HFFc6 (cell line): ENCODE measurements around the gene OST4. TPM values are rescaled to one million over a fixed set of nuclear protein-coding genes. Genes with fewer than 3 reads are reported as not detected.

Source experiments
- DNase-seq: peaks from one replicate; pipeline ENCODE4 v3.0.0-alpha.2; 2018
- H3K27ac Mint-ChIP-seq: 2 replicates; pipeline ENCODE4 v1.8.0; 2020; ENCODE audit warnings: mild to moderate bottlenecking, mixed read lengths
- H3K27me3 Mint-ChIP-seq: 2 replicates; pipeline ENCODE4 v1.8.0; 2021; ENCODE audit warnings: mild to moderate bottlenecking, moderate library complexity, mixed read lengths; ENCODE audit not compliant: insufficient read depth
- H3K36me3 Mint-ChIP-seq: 2 replicates; pipeline ENCODE4 v1.8.0; 2021; ENCODE audit warnings: low read depth, mixed read lengths
- H3K4me1 Mint-ChIP-seq: 2 replicates; pipeline ENCODE4 v1.8.0; 2020; ENCODE audit warnings: low read depth, mixed read lengths
- H3K4me3 Mint-ChIP-seq: 2 replicates; pipeline ENCODE4 v1.8.0; 2020; ENCODE audit warnings: mild to moderate bottlenecking, moderate library complexity, mixed read lengths
- H3K9me3 Mint-ChIP-seq: 2 replicates; pipeline ENCODE4 v1.8.0; 2020; ENCODE audit warnings: mild to moderate bottlenecking, mixed read lengths
- CTCF ChIP-seq: fragments of 200-600 bp; sonication (generic); IDR thresholded peaks from 2 replicates; pipeline ENCODE4 v1.5.0; 2021; ENCODE audit warnings: antibody characterized with exemption, mild to moderate bottlenecking
- total RNA-seq, 6 experiments: library from RNA; stranded (reverse); fragmentation: NEBNext Ultra II Directional; extraction: Animal tissue kit (Norgen Biotek cat#: 25700); gene quantifications; 2 replicates in 1 of 6; 3 replicates in 5 of 6; pipeline ENCODE4 v1.2.3, GENCODE V29; 2021

Gene OST4
- total RNA-seq, 6 experiments from 2014 or later = 500 to 565 (median 548) TPM

GRCh38 chr2:27081984-27082772, 10.7 kb upstream of the OST4 start:
- H3K4me3 Mint-ChIP-seq = no peak overlapping the region
- no peak for TF ChIP-seq CTCF
- H3K9me3 Mint-ChIP-seq = no peaks in the 10 kb centered on the region
- no peak overlapping the region for H3K27ac Mint-ChIP-seq
- no peak for DNase-seq
- H3K36me3 Mint-ChIP-seq = peaks cover 12% of the 10 kb centered on the region; the same call in 1 of the 2 replicates
- H3K4me1 Mint-ChIP-seq = peaks cover 51% of the 10 kb centered on the region
- H3K27me3 Mint-ChIP-seq = peaks cover 2% of the 10 kb centered on the region; the same call in 1 of the 2 replicates

GRCh38 chr2:27080603-27080936, 9.1 kb upstream of the OST4 start:
- Mint-ChIP-seq H3K9me3 (no peaks in the 10 kb centered on the region), H3K4me3 (peak overlapping the region; percentile 96), H3K4me1 (peaks cover 57% of the 10 kb centered on the region), H3K27ac (peak overlapping the region; percentile 75), H3K36me3 (peaks cover 12% of the 10 kb centered on the region; the same call in 1 of the 2 replicates), H3K27me3 (no peaks in the 10 kb centered on the region)
- no peak for TF ChIP-seq CTCF
- DNase-seq = no peak

GRCh38 chr2:27080140-27080469, 8.7 kb upstream of the OST4 start:
- peak overlapping the region; percentile 96 for H3K4me3 Mint-ChIP-seq
- DNase-seq = no peak
- peaks cover 52% of the 10 kb centered on the region for H3K4me1 Mint-ChIP-seq
- H3K27me3 Mint-ChIP-seq = peaks cover under 1% of the 10 kb centered on the region; the same call in 1 of the 2 replicates
- H3K9me3 Mint-ChIP-seq = no peaks in the 10 kb centered on the region
- peaks cover 12% of the 10 kb centered on the region; the same call in 1 of the 2 replicates for H3K36me3 Mint-ChIP-seq
- peak overlapping the region; percentile 73 for H3K27ac Mint-ChIP-seq
- TF ChIP-seq CTCF = no peak

- peaks cover 12% of the 10 kb centered on the region; the same call in 1 of the 2 replicates for H3K36me3 Mint-ChIP-seq
- no peak for TF ChIP-seq CTCF
- H3K4me3 Mint-ChIP-seq = peak overlapping the region; percentile 96
- peak overlapping the region; percentile 73 for H3K27ac Mint-ChIP-seq
- H3K4me1 Mint-ChIP-seq = peaks cover 50% of the 10 kb centered on the region
- peaks cover 2% of the 10 kb centered on the region; the same call in 1 of the 2 replicates for H3K27me3 Mint-ChIP-seq
- H3K9me3 Mint-ChIP-seq = no peaks in the 10 kb centered on the region
- no peak for DNase-seq
These were observed 8.0 kb upstream of the OST4 start for GRCh38 chr2:27079233-27080139.

GRCh38 chr2:27078267-27079194, 7.1 kb upstream of the OST4 start, which contains the start of gene EMILIN1:
TSS of gene EMILIN1 (plus strand) at chr2:27078615. CDS start at chr2:27079066, 451 bp downstream.
- Mint-ChIP-seq H3K27me3 (peaks cover 2% of the 10 kb centered on the region; the same call in 1 of the 2 replicates), H3K36me3 (peaks cover 12% of the 10 kb centered on the region; the same call in 1 of the 2 replicates), H3K27ac (peak within 1 kb of the TSS; percentile 96), H3K9me3 (no peaks in the 10 kb centered on the region), H3K4me3 (peak within 1 kb of the TSS; percentile 96), H3K4me1 (peaks cover 56% of the 10 kb centered on the region)
- peak; percentile 89 for DNase-seq
- TF ChIP-seq CTCF = no peak; the same call in 1 of the 2 replicates
